WTC11 (cell line): ENCODE data around the gene TYSND1. TPM values are rescaled to one million over a fixed set of nuclear protein-coding genes. Genes with fewer than 3 reads are reported as not detected.

Experiments used
- ATAC-seq: fragments of 200-7000 bp; cut with Tn5 transposase; 2 replicates; pipeline ENCODE4 v1.10.0; 2021; ENCODE audit warnings: mild to moderate bottlenecking, moderate library complexity
- CTCF ChIA-PET: fragments of 300-600 bp; sonication (Branson Sonifier 250); formaldehyde crosslinking; loops from one replicate; lab custom pipeline; 2021; ENCODE audit warnings: antibody characterized with exemption; lab: Charles Lee
- POLR2A ChIA-PET: fragments of 350-600 bp; sonication (Branson Sonifier 250); formaldehyde crosslinking; loops from one replicate; lab custom pipeline; 2021; ENCODE audit warnings: antibody characterized with exemption; lab: Charles Lee
- DNase-seq: peaks from one replicate; pipeline ENCODE4 v3.0.0; 2021; ENCODE audit warnings: low spot score
- H3K27ac Mint-ChIP-seq: 2 replicates; pipeline ENCODE4 v1.8.0; 2021; ENCODE audit warnings: mixed read lengths
- H3K27me3 Mint-ChIP-seq: 2 replicates; pipeline ENCODE4 v1.8.0; 2021; ENCODE audit warnings: low read depth, mild to moderate bottlenecking, moderate library complexity, mixed read lengths
- H3K36me3 Mint-ChIP-seq: 2 replicates; pipeline ENCODE4 v1.8.0; 2021; ENCODE audit warnings: mixed read lengths
- H3K4me1 Mint-ChIP-seq: 2 replicates; pipeline ENCODE4 v1.8.0; 2022; ENCODE audit warnings: mixed read lengths
- H3K4me3 Mint-ChIP-seq: 2 replicates; pipeline ENCODE4 v1.8.0; 2021; ENCODE audit warnings: mild to moderate bottlenecking, moderate library complexity, mixed read lengths
- H3K9me3 Mint-ChIP-seq: 2 replicates; pipeline ENCODE4 v1.8.0; 2021; ENCODE audit warnings: mixed read lengths
- ATF2 ChIP-seq: sonication (generic); formaldehyde crosslinking; IDR thresholded peaks from 2 replicates; pipeline ENCODE4 v1.8.1; 2022; ENCODE audit warnings: low read depth, missing genetic modification reagents, borderline replicate concordance
- CREB1 ChIP-seq: sonication (generic); formaldehyde crosslinking; IDR thresholded peaks from 2 replicates; pipeline ENCODE4 v1.8.0; 2023; ENCODE audit warnings: mild to moderate bottlenecking, missing genetic modification reagents
- ELF4 ChIP-seq: sonication (generic); formaldehyde crosslinking; IDR thresholded peaks from 2 replicates; pipeline ENCODE4 v1.8.1; 2022; ENCODE audit warnings: low read depth, mild to moderate bottlenecking, moderate library complexity, missing genetic modification reagents
- EMX1 ChIP-seq: fragments of 250-450 bp; sonication (Bioruptor Pico); IDR thresholded peaks from 2 replicates; pipeline ENCODE4 v1.8.0; 2021; ENCODE audit warnings: mild to moderate bottlenecking
- ESRRA ChIP-seq: sonication (generic); formaldehyde crosslinking; IDR thresholded peaks from 2 replicates; pipeline ENCODE4 v1.8.1; 2022; ENCODE audit warnings: mild to moderate bottlenecking, missing genetic modification reagents, borderline replicate concordance
- FOXP1 ChIP-seq: sonication (generic); formaldehyde crosslinking; IDR thresholded peaks from 2 replicates; pipeline ENCODE4 v1.8.0; 2022; ENCODE audit warnings: missing genetic modification reagents, mild to moderate bottlenecking, moderate library complexity, borderline replicate concordance
- FOXP4 ChIP-seq: sonication (generic); formaldehyde crosslinking; IDR thresholded peaks from 2 replicates; pipeline ENCODE4 v1.8.0; 2022; ENCODE audit warnings: mild to moderate bottlenecking, missing genetic modification reagents
- GABPB1 ChIP-seq: sonication (generic); formaldehyde crosslinking; IDR thresholded peaks from 2 replicates; pipeline ENCODE4 v1.8.1; 2023; ENCODE audit warnings: mild to moderate bottlenecking, missing genetic modification reagents
- HMGXB4 ChIP-seq: sonication (generic); formaldehyde crosslinking; IDR thresholded peaks from 2 replicates; pipeline ENCODE4 v1.8.1; 2023; ENCODE audit warnings: mild to moderate bottlenecking, moderate library complexity, missing genetic modification reagents
- JUN ChIP-seq: sonication (generic); formaldehyde crosslinking; IDR thresholded peaks from 2 replicates; pipeline ENCODE4 v1.8.0; 2023; ENCODE audit warnings: mild to moderate bottlenecking, missing genetic modification reagents
- KAT7 ChIP-seq: sonication (generic); formaldehyde crosslinking; IDR thresholded peaks from 2 replicates; pipeline ENCODE4 v1.8.1; 2023; ENCODE audit warnings: missing genetic modification reagents, mild to moderate bottlenecking, borderline replicate concordance
- MAX ChIP-seq: sonication (generic); formaldehyde crosslinking; IDR thresholded peaks from 2 replicates; pipeline ENCODE4 v1.8.0; 2022; ENCODE audit warnings: mild to moderate bottlenecking, missing genetic modification reagents
- PRRX2 ChIP-seq: fragments of 250-450 bp; sonication (Bioruptor Pico); IDR thresholded peaks from 2 replicates; pipeline ENCODE4 v1.8.0; 2021; ENCODE audit warnings: mild to moderate bottlenecking
- SP1 ChIP-seq: sonication (generic); formaldehyde crosslinking; conservative IDR thresholded peaks from 2 replicates; pipeline ENCODE4 v1.8.1; 2022; ENCODE audit warnings: missing genetic modification reagents
- TEAD1 ChIP-seq: sonication (generic); formaldehyde crosslinking; IDR thresholded peaks from 2 replicates; pipeline ENCODE4 v1.8.0; 2022; ENCODE audit warnings: mild to moderate bottlenecking, missing genetic modification reagents
- TP53 ChIP-seq: sonication (generic); formaldehyde crosslinking; IDR thresholded peaks from 2 replicates; pipeline ENCODE4 v1.8.1; 2023; ENCODE audit warnings: mild to moderate bottlenecking, missing genetic modification reagents
- ZBTB21 ChIP-seq: sonication (generic); formaldehyde crosslinking; IDR thresholded peaks from 2 replicates; pipeline ENCODE4 v1.8.1; 2023; ENCODE audit warnings: mild to moderate bottlenecking, missing genetic modification reagents, borderline replicate concordance
- ZNF121 ChIP-seq: sonication (generic); formaldehyde crosslinking; IDR thresholded peaks from 2 replicates; pipeline ENCODE4 v1.8.0; 2023; ENCODE audit warnings: missing genetic modification reagents
- ZNF219 ChIP-seq: sonication (generic); formaldehyde crosslinking; IDR thresholded peaks from 2 replicates; pipeline ENCODE4 v1.8.0; 2023; ENCODE audit warnings: missing genetic modification reagents, mild to moderate bottlenecking, borderline replicate concordance
- total RNA-seq: library from RNA; stranded (reverse); gene quantifications from 3 replicates; pipeline ENCODE4 v1.2.3, GENCODE V29; 2021
- TF ChIP-seq, protein P1 (sequence below): sonication (generic); formaldehyde crosslinking; IDR thresholded peaks from 2 replicates; pipeline ENCODE4 v1.8.1; 2022; ENCODE audit warnings: low read depth, mild to moderate bottlenecking, moderate library complexity, missing genetic modification reagents, borderline replicate concordance
- TF ChIP-seq, protein P2 (sequence below): sonication (generic); formaldehyde crosslinking; IDR thresholded peaks from 2 replicates; pipeline ENCODE4 v1.8.0; 2022; ENCODE audit warnings: mild to moderate bottlenecking, missing genetic modification reagents
- TF ChIP-seq, protein P3 (sequence below): sonication (generic); formaldehyde crosslinking; conservative IDR thresholded peaks from 2 replicates; pipeline ENCODE4 v1.8.1; 2022; ENCODE audit warnings: mild to moderate bottlenecking, missing genetic modification reagents
- TF ChIP-seq, protein P4 (sequence below): sonication (generic); formaldehyde crosslinking; IDR thresholded peaks from 2 replicates; pipeline ENCODE4 v1.8.1; 2023; ENCODE audit warnings: mild to moderate bottlenecking, missing genetic modification reagents, moderate library complexity
- TF ChIP-seq, protein P5 (sequence below): fragments of 250-450 bp; sonication (Bioruptor Pico); IDR thresholded peaks from 2 replicates; pipeline ENCODE4 v2.1.2; 2022; ENCODE audit warnings: mild to moderate bottlenecking, moderate library complexity
- TF ChIP-seq, protein P6 (sequence below): sonication (generic); formaldehyde crosslinking; IDR thresholded peaks from 2 replicates; pipeline ENCODE4 v1.8.1; 2023; ENCODE audit warnings: mild to moderate bottlenecking, missing genetic modification reagents
- TF ChIP-seq, protein P7 (sequence below): sonication (generic); formaldehyde crosslinking; IDR thresholded peaks from 2 replicates; pipeline ENCODE4 v1.8.0; 2023; ENCODE audit warnings: missing genetic modification reagents

TYSND1 gene
- total RNA-seq, 1 experiment from 2014 or later = 18.9 TPM

DNA sequence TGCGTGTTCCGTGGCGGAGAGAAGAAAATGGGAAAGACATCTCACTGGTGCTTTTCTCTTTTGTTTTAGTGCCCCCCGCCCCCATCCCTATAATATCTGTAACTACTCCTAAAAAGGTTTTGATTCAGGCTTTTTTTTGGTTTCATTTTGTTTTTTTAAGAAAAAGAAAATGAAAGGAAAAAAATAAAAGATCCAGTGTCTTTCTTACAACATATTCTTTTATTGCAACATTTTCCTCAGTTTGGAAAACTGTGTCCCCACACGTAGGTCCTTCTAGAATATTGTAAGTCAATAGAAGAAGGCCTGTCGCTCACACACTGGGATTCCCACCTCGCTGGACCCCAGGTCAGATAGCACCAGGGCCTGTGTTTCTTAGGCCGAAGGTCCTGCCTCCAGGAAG is 34.4 kb downstream of the TYSND1 start:
- H3K4me1 Mint-ChIP-seq = peaks cover 6% of the 10 kb centered on the region
- peaks cover 3% of the 10 kb centered on the region for H3K36me3 Mint-ChIP-seq
- H3K9me3 Mint-ChIP-seq = no peaks in the 10 kb centered on the region
- ATAC-seq (no peak), DNase-seq (no peak)
- ChIA-PET CTCF (no interaction called here), POLR2A (no interaction called here)
- TF ChIP-seq FOXP1 (no peak), CREB1 (CRISPR knock-in tag) (no peak), MAX (CRISPR knock-in tag) (no peak), GABPB1 (CRISPR knock-in tag) (no peak), ELF4 (CRISPR knock-in tag) (no peak), EMX1 (no peak), ZBTB21 (CRISPR knock-in tag) (no peak), PRRX2 (no peak), ZNF121 (CRISPR knock-in tag) (no peak), FOXP4 (CRISPR knock-in tag) (no peak), JUN (CRISPR knock-in tag) (no peak), TEAD1 (CRISPR knock-in tag) (no peak)
- TF ChIP-seq, protein P1, sequence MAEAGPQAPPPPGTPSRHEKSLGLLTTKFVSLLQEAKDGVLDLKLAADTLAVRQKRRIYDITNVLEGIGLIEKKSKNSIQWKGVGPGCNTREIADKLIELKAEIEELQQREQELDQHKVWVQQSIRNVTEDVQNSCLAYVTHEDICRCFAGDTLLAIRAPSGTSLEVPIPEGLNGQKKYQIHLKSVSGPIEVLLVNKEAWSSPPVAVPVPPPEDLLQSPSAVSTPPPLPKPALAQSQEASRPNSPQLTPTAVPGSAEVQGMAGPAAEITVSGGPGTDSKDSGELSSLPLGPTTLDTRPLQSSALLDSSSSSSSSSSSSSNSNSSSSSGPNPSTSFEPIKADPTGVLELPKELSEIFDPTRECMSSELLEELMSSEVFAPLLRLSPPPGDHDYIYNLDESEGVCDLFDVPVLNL (CRISPR knock-in tag) = no peak
- TF ChIP-seq, protein P2, sequence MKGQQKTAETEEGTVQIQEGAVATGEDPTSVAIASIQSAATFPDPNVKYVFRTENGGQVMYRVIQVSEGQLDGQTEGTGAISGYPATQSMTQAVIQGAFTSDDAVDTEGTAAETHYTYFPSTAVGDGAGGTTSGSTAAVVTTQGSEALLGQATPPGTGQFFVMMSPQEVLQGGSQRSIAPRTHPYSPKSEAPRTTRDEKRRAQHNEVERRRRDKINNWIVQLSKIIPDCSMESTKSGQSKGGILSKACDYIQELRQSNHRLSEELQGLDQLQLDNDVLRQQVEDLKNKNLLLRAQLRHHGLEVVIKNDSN = no peak
- TF ChIP-seq, protein P3, sequence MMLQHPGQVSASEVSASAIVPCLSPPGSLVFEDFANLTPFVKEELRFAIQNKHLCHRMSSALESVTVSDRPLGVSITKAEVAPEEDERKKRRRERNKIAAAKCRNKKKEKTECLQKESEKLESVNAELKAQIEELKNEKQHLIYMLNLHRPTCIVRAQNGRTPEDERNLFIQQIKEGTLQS = no peak
- TF ChIP-seq, protein P4, sequence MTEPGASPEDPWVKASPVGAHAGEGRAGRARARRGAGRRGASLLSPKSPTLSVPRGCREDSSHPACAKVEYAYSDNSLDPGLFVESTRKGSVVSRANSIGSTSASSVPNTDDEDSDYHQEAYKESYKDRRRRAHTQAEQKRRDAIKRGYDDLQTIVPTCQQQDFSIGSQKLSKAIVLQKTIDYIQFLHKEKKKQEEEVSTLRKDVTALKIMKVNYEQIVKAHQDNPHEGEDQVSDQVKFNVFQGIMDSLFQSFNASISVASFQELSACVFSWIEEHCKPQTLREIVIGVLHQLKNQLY (CRISPR knock-in tag) = no peak
- TF ChIP-seq, protein P5, sequence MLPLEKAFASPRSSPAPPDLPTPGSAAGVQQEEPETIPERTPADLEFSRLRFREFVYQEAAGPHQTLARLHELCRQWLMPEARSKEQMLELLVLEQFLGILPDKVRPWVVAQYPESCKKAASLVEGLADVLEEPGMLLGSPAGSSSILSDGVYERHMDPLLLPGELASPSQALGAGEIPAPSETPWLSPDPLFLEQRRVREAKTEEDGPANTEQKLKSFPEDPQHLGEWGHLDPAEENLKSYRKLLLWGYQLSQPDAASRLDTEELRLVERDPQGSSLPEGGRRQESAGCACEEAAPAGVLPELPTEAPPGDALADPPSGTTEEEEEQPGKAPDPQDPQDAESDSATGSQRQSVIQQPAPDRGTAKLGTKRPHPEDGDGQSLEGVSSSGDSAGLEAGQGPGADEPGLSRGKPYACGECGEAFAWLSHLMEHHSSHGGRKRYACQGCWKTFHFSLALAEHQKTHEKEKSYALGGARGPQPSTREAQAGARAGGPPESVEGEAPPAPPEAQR (CRISPR knock-in tag) = no peak
- TF ChIP-seq, protein P6, sequence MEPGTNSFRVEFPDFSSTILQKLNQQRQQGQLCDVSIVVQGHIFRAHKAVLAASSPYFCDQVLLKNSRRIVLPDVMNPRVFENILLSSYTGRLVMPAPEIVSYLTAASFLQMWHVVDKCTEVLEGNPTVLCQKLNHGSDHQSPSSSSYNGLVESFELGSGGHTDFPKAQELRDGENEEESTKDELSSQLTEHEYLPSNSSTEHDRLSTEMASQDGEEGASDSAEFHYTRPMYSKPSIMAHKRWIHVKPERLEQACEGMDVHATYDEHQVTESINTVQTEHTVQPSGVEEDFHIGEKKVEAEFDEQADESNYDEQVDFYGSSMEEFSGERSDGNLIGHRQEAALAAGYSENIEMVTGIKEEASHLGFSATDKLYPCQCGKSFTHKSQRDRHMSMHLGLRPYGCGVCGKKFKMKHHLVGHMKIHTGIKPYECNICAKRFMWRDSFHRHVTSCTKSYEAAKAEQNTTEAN = no peak
- no peak overlapping the region for H3K27ac Mint-ChIP-seq
- H3K27me3 Mint-ChIP-seq = no peaks in the 10 kb centered on the region
- H3K4me3 Mint-ChIP-seq = no peak overlapping the region

DNA sequence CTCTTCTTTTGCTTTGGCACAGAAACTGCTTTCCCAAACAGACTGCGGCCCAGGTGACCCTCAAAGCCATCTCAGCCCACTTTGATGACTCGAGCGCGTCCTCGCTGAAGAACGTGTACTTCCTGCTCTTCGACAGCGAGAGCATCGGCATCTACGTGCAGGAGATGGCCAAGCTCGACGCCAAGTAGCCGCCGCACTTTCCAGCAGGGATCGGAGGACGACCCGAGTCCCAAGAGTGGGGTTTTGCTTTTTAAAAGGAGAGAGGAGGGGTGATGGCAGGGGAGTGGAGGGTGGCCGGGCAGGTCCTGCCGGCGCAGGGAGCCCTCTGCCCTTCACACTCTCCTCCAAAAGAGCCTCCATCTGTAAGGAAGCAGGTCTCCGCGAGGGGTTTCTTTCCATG is 35.0 kb downstream of the TYSND1 start:
- Mint-ChIP-seq H3K27me3 (no peaks in the 10 kb centered on the region), H3K9me3 (no peaks in the 10 kb centered on the region), H3K4me3 (no peak overlapping the region), H3K4me1 (peaks cover 6% of the 10 kb centered on the region), H3K36me3 (peaks cover 3% of the 10 kb centered on the region), H3K27ac (no peak overlapping the region)
- POLR2A ChIA-PET = no interaction called here
- ATAC-seq = no peak
- DNase-seq = no peak
- CTCF ChIA-PET = no interaction called here
- TF ChIP-seq, protein P7, sequence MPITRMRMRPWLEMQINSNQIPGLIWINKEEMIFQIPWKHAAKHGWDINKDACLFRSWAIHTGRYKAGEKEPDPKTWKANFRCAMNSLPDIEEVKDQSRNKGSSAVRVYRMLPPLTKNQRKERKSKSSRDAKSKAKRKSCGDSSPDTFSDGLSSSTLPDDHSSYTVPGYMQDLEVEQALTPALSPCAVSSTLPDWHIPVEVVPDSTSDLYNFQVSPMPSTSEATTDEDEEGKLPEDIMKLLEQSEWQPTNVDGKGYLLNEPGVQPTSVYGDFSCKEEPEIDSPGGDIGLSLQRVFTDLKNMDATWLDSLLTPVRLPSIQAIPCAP (CRISPR knock-in tag) = no peak
- TF ChIP-seq EMX1 (no peak), ESRRA (CRISPR knock-in tag) (no peak), ATF2 (no peak), ZNF219 (CRISPR knock-in tag) (no peak), HMGXB4 (CRISPR knock-in tag) (no peak), TP53 (CRISPR knock-in tag) (no peak), KAT7 (CRISPR knock-in tag) (no peak), SP1 (CRISPR knock-in tag) (no peak)
